Left lung (tissue), 10 donors: ENCODE data around the gene CETP. TPM values are rescaled to one million over a fixed set of nuclear protein-coding genes. Genes with fewer than 3 reads are reported as not detected.

Source experiments
- ATAC-seq: fragments of 200-7000 bp; cut with Tn5 transposase; one replicate; pipeline ENCODE4 v1.9.1; 2020; ENCODE audit warnings: moderate library complexity
- DNase-seq, 4 donors: peaks; one replicate each; pipeline ENCODE4 v3.0.0-alpha.2; 2013 to 2020
- H3K27ac ChIP-seq, 2 donors: fragments of 200-600 bp; sonication (generic) in 1 of 2; one replicate each; pipeline versions ENCODE4 v1.5.0 to v1.8.0; 2020 to 2021
- H3K27me3 ChIP-seq, 2 donors: fragments of 200-600 bp; sonication (generic) in 1 of 2; one replicate each; pipeline versions ENCODE4 v1.5.0 to v1.8.0; 2020 to 2021
- H3K36me3 ChIP-seq, 2 donors: fragments of 200-600 bp; sonication (generic) in 1 of 2; one replicate each; pipeline versions ENCODE4 v1.5.0 to v1.8.0; 2020 to 2021
- H3K4me1 ChIP-seq, 2 donors: fragments of 200-600 bp; one replicate each; pipeline ENCODE4 v1.8.0; 2021
- H3K4me3 ChIP-seq, 2 donors: fragments of 200-600 bp; sonication (generic) in 1 of 2; one replicate each; pipeline versions ENCODE4 v1.5.0 to v1.8.0; 2020 to 2021; ENCODE audit warnings: mild to moderate bottlenecking in 1 of 2
- H3K9me3 ChIP-seq, 2 donors: fragments of 200-600 bp; sonication (generic) in 1 of 2; one replicate each; pipeline versions ENCODE4 v1.5.0 to v1.8.0; 2020 to 2021
- intact Hi-C, 2 donors: fragments of 100-400 bp; cut with DNase I; formaldehyde crosslinking; loops; one replicate each; pipeline versions ENCODE4 v1.11.2 to v1.14.2; 2022
- polyA plus RNA-seq, 6 donors: library from polyadenylated mRNA; unstranded; fragments of 120-200 nt; gene quantifications; one replicate each; pipeline ENCODE4 v1.2.1, GENCODE V29; 2013; ENCODE audit not compliant: insufficient read length in 6 of 6
- total RNA-seq, 2 donors: library from RNA; stranded (reverse); fragmentation: NEBNext Ultra II Directional; extraction: Animal tissue kit (Norgen Biotek cat#: 25700); gene quantifications; one replicate each; pipeline ENCODE4 v1.2.1, GENCODE V29; 2021
- TF ChIP-seq, protein P1 (sequence below), 2 donors: fragments of 200-600 bp; sonication (generic) in 1 of 2; IDR thresholded peaks; one replicate each; pipeline versions ENCODE4 v1.5.0 to v1.8.0; 2021; ENCODE audit warnings: antibody characterized with exemption in 2 of 2
- donor health status: DM: no; HTN: yes; CAD: no.
- donor health status: DM: no; HTN: no; CAD: no.

CETP gene
- total and polyA plus RNA-seq, 8 donors: 0.58 to 15.2 (median 12.8) TPM

DNA sequence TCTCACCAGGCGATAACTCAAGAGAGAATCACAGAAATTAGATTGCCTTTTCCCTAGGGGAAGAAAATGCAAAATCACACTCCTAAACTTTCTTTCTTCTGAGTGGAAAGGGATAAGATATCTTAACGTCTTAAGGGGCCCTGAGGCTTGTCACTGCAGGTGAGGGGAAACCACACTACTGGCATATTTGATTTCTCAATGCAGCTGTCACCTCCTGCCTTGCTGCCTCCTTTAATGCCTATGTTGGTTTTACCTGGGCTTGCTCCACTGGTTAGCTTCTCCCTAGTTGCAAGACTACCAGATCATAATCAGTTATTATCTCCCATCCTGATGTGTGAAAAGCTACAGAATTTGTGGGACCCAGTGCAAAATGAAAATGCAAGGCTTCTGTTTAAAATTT lies 34.3 kb upstream of the CETP start:
- intact Hi-C loops: no loop called here

DNA sequence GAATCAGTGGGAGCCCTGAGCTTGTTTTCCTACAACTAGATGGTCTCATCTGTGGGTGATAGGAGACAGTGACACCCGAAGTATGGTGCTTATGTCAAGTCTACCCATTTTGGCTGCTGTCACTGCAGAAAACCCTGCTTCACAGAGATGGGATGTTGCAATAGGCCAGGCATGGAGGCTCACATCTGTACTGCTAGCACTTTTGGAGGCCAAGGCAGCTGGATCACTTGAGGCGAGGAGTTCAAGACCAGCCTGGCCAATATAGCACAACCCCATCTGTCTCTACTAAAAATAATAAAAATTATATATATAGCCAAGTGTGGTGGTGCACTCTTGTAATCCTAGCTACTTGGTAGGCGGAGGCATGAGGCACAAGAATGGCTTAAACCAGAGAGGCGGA lies 32.1 kb upstream of the CETP start:
- H3K4me1 ChIP-seq: peaks cover 9 to 26% of the 10 kb centered on the region in 2 donors
- intact Hi-C loops: no loop called here
- H3K36me3 ChIP-seq: peaks cover 0 to 6% of the 10 kb centered on the region in 2 donors
- H3K27me3 ChIP-seq: no peaks in the 10 kb centered on the region
- no peaks in the 10 kb centered on the region for H3K9me3 ChIP-seq
- no peak overlapping the region for H3K4me3 ChIP-seq
- DNase-seq: no peak
- TF ChIP-seq, protein P1, sequence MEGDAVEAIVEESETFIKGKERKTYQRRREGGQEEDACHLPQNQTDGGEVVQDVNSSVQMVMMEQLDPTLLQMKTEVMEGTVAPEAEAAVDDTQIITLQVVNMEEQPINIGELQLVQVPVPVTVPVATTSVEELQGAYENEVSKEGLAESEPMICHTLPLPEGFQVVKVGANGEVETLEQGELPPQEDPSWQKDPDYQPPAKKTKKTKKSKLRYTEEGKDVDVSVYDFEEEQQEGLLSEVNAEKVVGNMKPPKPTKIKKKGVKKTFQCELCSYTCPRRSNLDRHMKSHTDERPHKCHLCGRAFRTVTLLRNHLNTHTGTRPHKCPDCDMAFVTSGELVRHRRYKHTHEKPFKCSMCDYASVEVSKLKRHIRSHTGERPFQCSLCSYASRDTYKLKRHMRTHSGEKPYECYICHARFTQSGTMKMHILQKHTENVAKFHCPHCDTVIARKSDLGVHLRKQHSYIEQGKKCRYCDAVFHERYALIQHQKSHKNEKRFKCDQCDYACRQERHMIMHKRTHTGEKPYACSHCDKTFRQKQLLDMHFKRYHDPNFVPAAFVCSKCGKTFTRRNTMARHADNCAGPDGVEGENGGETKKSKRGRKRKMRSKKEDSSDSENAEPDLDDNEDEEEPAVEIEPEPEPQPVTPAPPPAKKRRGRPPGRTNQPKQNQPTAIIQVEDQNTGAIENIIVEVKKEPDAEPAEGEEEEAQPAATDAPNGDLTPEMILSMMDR (IDR thresholded peaks at IDR 0.05): no peak
- ATAC-seq: no peak
- H3K27ac ChIP-seq: no peak overlapping the region

More for the DNA sequence above, 34.3 kb upstream of the CETP start:
- Histone ChIP-seq H3K36me3 (no peaks in the 10 kb centered on the region), H3K9me3 (no peaks in the 10 kb centered on the region), H3K4me1 (peaks cover 9 to 12% of the 10 kb centered on the region in 2 donors), H3K27ac (no peak overlapping the region), H3K27me3 (no peaks in the 10 kb centered on the region), H3K4me3 (no peak overlapping the region)
- ATAC-seq: no peak
- TF ChIP-seq, protein P1 (IDR thresholded peaks at IDR 0.05): no peak
- DNase-seq: no peak

- TF ChIP-seq, protein P1 (IDR thresholded peaks at IDR 0.05): no peak
- ATAC-seq: no peak
- peaks cover 0 to 16% of the 10 kb centered on the region in 2 donors for H3K36me3 ChIP-seq
- peak in 2 of 4 donors; percentile 77 to 82 for DNase-seq
- H3K9me3 ChIP-seq: no peaks in the 10 kb centered on the region
- H3K27ac ChIP-seq: peak overlapping the region; percentile 99 to 100
- no peaks in the 10 kb centered on the region for H3K27me3 ChIP-seq
- intact Hi-C loops: no loop called here
- peaks cover 9 to 36% of the 10 kb centered on the region in 2 donors for H3K4me1 ChIP-seq
- H3K4me3 ChIP-seq: peak overlapping the region in 1 of 2 donors; percentile 98
Measured at GRCh38 chr16:56930486-56931270, 31.1 kb upstream of the CETP start.

- Histone ChIP-seq H3K4me3 (peak overlapping the region; percentile 98), H3K27me3 (no peaks in the 10 kb centered on the region), H3K36me3 (peaks cover 0 to 23% of the 10 kb centered on the region in 2 donors), H3K27ac (peak overlapping the region; percentile 99 to 100), H3K4me1 (peaks cover 16 to 43% of the 10 kb centered on the region in 2 donors), H3K9me3 (no peaks in the 10 kb centered on the region)
- ATAC-seq (peak; percentile 4), DNase-seq (peak in 1 of 4 donors; percentile 46)
- TF ChIP-seq, protein P1 (IDR thresholded peaks at IDR 0.05): no peak
- intact Hi-C loops: no loop called here
Measured at GRCh38 chr16:56931271-56931891, 30.4 kb upstream of the CETP start.
